Measurements from ENCODE around the gene SEMA6A.

DNA sequence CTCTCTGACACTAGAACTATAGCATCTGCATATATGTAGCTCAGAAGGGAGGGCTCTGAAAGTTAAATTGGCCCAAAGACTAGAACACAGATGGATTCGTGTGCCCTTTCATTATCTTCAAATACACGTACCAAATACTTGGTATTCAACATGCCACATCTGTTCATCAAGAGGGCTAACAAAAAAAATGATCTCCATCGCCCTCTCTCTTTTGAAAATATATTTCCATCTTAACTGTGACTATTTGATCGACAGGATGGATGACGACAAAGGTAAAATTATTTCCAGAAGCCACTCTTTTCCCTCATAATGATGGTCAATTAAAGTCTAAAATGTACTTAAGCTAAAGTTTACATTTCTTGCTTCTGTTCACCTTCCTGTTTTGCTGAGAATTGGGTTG, 77.0 kb downstream of the SEMA6A start:
- TF ChIP-seq GATA3 (IDR thresholded peaks at IDR 0.05; ENCODE audit: low read depth, low read length) (no peak), GATA2 (IDR thresholded peaks at IDR 0.05; ENCODE audit: low read depth, low read length) (no peak)
